HUDEP-2 (cell line): Measurements from ENCODE around the gene OR4K5.
"Not testable (repeated sequence)": the region's sequence is repeated elsewhere in the genome, so short reads cannot be mapped to it uniquely, and the experiment has no call there.

Source experiments
- DNase-seq, 76 experiments: peaks; one replicate each; lab custom pipeline; 2025; ENCODE audit not compliant: unreplicated experiment in 76 of 76; lab: John Stamatoyannopoulos, UW

The OR4K5 gene

GRCh38 chr14:19920021-19920657, at the start of gene OR4K5:
TSS of gene OR4K5 (plus strand) at chr14:19920607. CDS start at chr14:19920607, 0 bp downstream.
- DNase-seq = no peak

- no peak for DNase-seq
Observed at GRCh38 chr14:19873178-19873577, 47.2 kb upstream of the OR4K5 start.

GRCh38 chr14:19874842-19875241, 45.6 kb upstream of the OR4K5 start, which contains the start of gene OR4K2:
TSS of gene OR4K2 (plus strand) at chr14:19875142. CDS start at chr14:19876268, 1,126 bp downstream.
- DNase-seq = no peak

GRCh38 chr14:19878029-19878642, 42.3 kb upstream of the OR4K5 start:
- peak in 9 of 76 experiments; percentile 1 to 38 (median 7) for DNase-seq

GRCh38 chr14:19895282-19895681, 25.1 kb upstream of the OR4K5 start:
- no peak for DNase-seq

GRCh38 chr14:19900999-19901398, 19.4 kb upstream of the OR4K5 start:
- DNase-seq = no peak

GRCh38 chr14:19902409-19902808, 18.0 kb upstream of the OR4K5 start:
- DNase-seq = no peak

- no peak for DNase-seq
Observed at GRCh38 chr14:19906665-19907064, 13.7 kb upstream of the OR4K5 start.

- no peak for DNase-seq
Observed at GRCh38 chr14:19911114-19911513, 9.3 kb upstream of the OR4K5 start.

- DNase-seq = no peak
Observed at GRCh38 chr14:19917243-19917642, 3.2 kb upstream of the OR4K5 start.

GRCh38 chr14:19917955-19918518, 2.4 kb upstream of the OR4K5 start:
- no peak for DNase-seq

GRCh38 chr14:19918553-19919264, 1.7 kb upstream of the OR4K5 start:
- DNase-seq = no peak

- DNase-seq = no peak
Observed at GRCh38 chr14:19930617-19931016, 10.2 kb downstream of the OR4K5 start, which contains the start of gene OR4K1. TSS of gene OR4K1 (plus strand) at chr14:19930917. CDS start at chr14:19935667, 4,750 bp downstream.

GRCh38 chr14:19941668-19942067, 21.3 kb downstream of the OR4K5 start:
- DNase-seq = no peak

GRCh38 chr14:19947413-19948090, 27.1 kb downstream of the OR4K5 start:
- no peak for DNase-seq

- no peak for DNase-seq
Observed at GRCh38 chr14:19949218-19949617, 28.8 kb downstream of the OR4K5 start.

- DNase-seq = not testable (repeated sequence)
Observed at GRCh38 chr14:19969735-19970134, 49.3 kb downstream of the OR4K5 start.
